ENCODE results near the gene WDR1.

DNA sequence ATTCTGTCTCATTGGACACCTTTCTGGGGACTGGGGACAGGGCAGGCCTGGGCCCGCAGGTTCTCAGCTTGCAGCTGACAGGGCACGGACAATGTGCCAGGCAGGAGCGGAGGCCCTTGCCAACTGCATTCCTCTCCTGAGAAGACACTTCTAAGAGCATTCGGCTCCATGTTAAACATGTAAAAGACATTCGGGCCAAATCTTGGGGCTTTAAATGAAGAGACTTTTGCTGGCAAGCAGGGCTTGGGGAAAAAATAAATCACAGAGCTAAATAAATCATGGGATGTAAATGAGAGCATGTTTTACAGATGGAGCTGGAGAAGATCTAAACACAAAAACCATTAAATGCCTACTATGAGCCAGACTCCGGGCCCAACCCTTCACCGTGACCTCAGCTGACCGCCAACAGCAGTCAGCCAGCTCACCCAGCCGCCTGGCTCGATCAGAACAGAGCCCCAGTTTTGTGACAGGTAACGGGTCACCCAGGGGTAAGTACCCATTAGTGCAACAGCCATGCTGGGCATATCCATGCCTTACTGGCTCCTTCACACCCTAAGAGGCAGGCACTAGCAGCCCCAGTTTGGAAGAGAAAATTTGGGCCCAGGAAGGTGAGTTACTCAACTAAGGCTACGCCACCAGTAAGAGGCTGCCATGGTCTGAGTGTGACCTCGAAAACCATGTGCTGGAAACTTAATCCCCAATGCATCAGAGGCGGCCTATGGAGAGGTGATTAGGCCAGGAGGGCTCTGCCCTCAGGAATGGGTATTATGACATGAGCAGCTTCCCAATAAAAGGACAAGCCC, 14.7 kb downstream of the WDR1 start:
- TF ChIP-seq, protein P1, sequence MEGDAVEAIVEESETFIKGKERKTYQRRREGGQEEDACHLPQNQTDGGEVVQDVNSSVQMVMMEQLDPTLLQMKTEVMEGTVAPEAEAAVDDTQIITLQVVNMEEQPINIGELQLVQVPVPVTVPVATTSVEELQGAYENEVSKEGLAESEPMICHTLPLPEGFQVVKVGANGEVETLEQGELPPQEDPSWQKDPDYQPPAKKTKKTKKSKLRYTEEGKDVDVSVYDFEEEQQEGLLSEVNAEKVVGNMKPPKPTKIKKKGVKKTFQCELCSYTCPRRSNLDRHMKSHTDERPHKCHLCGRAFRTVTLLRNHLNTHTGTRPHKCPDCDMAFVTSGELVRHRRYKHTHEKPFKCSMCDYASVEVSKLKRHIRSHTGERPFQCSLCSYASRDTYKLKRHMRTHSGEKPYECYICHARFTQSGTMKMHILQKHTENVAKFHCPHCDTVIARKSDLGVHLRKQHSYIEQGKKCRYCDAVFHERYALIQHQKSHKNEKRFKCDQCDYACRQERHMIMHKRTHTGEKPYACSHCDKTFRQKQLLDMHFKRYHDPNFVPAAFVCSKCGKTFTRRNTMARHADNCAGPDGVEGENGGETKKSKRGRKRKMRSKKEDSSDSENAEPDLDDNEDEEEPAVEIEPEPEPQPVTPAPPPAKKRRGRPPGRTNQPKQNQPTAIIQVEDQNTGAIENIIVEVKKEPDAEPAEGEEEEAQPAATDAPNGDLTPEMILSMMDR (IDR thresholded peaks at IDR 0.05) = no peak
- TF ChIP-seq POLR2A (IDR thresholded peaks at IDR 0.05) (no peak), POLR2AphosphoS5 (IDR thresholded peaks at IDR 0.05) (no peak), EP300 (IDR thresholded peaks at IDR 0.05) (no peak)

Data from upper lobe of left lung (tissue), 4 donors.